CD4-positive, alpha-beta T cell treated with Interleukin-10 for 1 hour (primary cell): Measurements from ENCODE around the gene NUP98.
"Not testable (repeated sequence)": the region's sequence is repeated elsewhere in the genome, so short reads cannot be mapped to it uniquely, and the experiment has no call there.

Source experiments
- DNase-seq: peaks from one replicate; pipeline ENCODE4 v3.0.0-alpha.2; 2020

Gene NUP98

DNA sequence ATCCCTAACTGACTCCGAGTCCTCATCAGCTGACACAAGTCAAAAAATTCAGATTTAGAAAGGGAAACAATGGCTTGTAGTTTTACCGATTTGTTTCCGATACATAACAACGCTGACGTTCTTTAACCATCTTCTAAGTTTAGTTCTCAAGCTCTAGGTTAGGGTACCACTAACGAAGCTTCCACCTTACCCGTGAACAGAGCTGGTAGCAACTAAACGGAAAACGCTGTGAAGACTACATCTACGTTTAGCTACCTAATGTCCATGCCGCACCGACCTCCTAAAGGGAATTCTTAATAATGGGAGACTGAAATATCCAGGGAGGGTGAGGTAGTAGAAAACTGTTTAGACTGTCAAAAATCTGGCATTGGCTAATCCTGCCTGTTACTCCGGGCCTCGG lies 1.0 kb downstream of the NUP98 start:
- DNase-seq, result peak; percentile 25

DNA sequence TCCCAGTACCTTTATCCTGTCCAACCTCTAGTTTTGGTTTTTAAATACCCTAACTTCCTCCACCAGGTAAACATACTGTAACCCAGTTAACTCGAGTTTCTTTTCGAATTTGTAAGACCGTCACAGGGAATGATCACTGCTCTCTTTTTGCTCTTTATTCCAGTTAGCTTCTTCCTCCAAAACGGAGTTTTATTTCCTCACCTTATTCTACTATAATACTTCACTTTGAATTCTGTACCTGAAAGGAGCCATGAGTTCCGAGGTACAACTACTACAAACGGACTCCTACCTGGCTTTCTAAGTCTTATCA lies 1.4 kb downstream of the NUP98 start:
- DNase-seq, result no peak

DNA sequence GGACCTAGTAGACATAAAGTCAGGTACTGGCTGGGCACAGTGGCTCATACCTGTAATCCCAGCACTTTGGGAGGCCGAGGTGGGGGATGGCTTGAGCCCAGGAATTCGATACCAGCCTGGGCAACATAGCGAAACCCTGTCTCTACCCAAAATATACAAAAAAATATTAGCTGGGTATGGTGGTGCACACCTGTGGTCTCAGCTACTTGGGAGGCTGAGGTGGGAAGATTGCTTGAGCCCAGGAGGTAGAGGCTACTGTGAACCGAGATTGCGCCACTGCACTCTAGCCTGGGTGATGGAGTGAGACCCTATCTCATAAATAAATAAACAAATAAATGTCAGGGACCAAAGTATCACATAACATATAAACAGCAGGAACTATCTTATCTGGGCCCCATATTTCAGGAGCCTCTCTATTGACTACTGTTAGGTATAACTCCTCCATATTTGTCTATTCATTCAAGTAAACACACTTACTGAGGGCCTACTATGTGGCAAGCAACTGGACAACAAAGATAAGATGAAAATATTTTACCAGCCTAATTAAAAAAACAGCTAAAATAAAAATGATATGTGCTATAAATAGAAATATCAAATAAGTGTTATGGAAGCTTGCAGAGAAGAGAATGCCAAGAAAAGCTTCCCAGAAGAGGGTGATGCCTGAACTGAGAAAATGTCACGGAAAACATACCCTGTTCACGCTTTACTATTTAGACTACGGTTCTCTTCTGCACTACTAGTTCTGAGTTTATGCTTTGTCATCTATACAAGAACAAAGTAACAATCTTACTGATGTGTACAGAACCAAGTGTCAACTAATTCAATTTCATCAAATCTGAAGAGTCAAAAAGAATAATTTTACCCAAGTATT lies 2.0 kb downstream of the NUP98 start:
- no peak for DNase-seq

DNA sequence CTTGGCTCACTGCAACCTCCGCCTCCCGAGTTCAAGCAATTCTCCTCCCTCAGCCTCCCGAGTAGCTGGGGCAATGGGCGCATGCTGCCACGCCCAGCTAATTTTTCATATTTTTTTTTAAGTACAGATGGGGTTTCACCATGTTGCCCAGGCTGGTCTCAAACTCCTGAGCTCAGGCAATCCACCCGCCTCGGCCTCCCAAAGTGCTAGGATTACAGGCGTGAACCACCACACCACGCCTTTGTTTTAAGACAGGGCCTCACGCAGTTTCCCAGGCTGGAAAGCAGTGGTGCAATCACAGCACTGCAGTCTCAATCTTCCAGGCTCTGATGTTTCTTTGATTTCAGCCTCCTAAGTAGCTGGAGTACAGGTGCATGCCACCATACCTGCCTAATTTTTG lies 3.0 kb downstream of the NUP98 start:
- not testable (repeated sequence) for DNase-seq

DNA sequence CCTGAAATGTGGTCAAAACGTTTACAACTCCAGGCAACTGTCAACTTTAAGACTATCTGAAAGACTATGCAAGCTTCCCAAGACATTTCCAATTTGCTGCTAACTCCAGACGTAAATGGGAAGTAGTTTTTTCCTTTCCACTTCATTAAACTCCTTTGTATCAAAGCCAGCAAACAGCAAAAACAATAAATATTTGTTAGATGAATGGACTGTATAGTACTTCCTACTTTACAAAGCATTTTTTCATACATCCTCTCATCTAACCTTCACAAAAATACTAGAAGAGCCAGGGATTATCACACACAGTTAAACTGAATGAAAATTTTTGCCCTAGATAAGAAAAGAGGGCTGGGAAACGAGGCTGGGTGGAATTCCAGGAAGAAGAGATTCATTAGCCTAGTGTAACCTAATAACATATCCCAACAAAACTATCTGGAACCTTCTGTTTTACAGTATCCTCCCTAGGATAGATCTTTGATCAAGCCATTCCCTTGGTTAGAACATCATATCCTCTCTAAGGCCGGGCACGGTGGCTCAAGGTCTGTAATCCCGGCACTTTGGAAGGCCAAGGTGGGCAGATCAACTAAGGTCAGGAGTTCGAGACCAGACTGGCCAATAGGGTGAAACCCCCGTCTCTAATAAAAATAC lies 10.4 kb downstream of the NUP98 start:
- DNase-seq, result no peak

DNA sequence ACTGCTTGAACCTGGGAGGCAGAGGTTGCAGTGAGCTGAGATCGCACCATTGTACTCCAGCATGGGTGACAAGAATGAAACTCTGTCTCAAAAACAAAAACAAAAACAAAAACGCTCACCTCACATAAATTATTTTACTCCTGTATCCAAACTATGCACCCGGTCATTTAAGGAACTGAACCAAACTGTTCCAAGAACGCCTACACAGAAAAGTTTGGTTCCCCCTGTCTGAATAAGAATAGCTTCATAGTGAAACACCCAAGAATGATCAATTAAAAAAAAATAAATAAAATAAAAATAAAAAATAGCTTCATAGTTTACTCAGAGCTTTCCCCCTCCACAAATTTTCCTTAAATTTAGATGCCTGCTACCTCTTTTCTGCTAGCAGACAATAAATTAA lies 13.7 kb downstream of the NUP98 start:
- no peak for DNase-seq

DNA sequence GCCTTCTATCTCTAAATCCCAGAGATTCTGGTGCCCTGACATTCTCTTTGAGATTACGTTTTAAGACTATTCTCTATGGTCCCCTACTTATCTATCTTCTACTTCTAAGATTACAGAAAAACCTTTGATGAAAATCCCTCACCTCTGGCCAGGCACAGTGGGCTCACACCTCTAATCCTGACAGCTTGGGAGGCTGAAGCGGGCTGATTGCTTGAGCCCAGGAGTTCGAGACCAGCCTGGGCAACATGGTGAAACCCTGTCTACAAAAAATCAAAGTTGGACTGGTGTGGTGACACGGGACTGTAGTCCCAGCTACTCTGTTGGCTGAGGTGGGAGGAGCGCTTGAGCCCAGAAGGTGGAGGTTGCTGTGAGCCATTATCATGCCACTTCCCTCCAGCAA lies 14.4 kb downstream of the NUP98 start:
- DNase-seq, result no peak

DNA sequence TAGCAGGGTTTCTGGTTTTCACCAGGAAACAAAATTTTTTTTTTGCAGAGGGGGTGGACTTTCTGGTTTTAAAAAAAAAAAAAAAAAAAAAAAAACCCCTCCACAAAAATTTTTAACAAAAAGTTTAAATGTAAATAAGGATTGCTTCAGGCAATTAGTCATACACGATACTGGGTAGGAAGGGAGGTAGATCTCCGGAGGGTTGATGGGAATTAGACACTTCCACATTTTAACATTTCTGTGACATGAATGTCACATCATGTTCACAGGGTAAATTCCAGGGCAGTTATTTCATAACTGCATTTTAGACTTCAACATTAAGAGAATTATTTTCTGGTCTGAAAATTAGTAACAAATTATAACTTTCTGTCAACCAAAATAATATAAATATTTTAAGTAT lies 15.9 kb downstream of the NUP98 start:
- DNase-seq, result no peak

DNA sequence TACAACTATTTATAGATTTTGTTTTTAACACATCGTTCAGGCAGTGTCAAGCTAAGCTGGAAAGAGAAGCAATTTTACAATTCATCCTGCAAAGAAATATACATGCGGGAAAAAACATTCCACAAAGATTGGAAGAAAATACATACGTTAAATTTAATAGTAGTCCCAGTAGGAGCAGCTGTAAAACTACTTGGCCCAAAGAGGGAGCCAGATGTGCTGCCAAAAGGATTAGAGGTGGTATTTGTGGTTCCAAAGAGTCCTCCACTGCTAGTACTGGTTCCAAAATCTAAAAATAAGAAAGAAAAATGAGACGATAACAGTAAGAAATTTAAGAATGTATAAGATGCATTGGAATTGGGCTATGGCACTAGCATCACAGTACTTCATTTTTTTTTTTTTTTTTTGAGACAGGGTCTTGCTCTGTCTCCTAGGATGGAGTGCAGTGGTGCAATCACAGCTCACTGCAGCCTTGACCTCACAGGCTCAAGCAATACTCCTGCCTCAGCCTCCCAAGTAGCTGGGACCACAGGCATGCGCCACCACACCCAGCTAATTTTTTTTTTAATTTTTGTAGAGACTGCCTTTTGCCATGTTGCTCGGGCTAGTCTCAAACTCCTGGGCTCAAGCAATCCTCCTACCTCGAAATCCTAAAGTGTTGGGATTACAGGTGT lies 21.5 kb downstream of the NUP98 start:
- DNase-seq, result no peak

DNA sequence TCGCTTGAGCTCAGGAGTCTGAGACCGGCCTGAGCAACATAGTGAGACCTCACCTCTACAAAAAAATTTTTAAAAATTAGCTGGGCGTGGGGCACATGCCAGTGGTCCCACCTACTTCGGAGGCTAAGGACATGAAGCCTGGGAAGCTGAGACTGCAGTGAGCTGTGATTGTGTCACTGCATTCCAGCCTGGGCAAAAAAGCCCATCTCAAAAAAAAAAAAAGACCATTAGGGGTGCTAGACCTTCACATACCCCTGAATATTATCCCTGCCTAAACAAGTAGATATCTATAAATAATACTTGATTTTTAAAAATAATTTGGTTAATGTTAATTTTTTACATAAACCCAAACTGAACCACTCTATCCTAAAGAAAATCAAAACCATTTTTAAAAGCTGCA lies 24.2 kb downstream of the NUP98 start:
- no peak for DNase-seq

DNA sequence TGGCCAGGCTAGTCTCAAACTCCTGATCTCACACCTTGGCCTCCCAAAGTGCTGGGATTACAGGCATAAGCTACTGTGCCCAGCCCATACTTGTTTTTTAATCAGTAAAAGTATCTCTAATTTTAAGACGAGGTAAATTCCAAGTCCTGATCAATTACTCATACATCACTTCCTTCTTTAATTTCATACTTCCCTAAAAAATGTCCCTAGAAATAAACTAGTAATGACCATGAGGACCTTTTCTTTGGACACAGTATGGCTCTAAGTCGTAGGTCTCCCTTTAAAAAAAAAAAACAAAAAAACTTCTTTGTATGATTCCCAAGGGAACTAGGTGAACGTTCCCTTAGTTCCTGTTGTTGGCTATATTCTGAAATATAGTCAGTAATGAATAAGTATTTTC lies 29.8 kb downstream of the NUP98 start:
- DNase-seq, result no peak

DNA sequence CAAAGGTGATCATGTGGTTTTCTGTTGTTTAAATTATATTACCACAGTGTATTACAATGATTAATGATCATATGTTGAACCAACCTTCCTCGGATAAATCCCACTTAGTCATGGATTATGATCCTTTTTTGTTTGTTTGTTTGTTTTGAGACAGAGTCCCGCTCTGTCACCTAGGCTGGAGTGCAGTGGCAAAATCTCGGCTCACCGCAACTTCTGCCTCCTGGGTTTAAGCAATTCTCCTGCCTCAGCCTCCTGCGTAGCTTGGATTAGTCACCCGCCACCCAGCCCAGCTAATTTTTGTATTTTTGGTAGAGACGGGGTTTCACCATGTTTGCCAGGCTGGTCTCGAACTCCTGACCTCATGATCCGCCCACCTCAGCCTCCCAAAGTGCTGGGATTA lies 30.5 kb downstream of the NUP98 start:
- not testable (repeated sequence) for DNase-seq

DNA sequence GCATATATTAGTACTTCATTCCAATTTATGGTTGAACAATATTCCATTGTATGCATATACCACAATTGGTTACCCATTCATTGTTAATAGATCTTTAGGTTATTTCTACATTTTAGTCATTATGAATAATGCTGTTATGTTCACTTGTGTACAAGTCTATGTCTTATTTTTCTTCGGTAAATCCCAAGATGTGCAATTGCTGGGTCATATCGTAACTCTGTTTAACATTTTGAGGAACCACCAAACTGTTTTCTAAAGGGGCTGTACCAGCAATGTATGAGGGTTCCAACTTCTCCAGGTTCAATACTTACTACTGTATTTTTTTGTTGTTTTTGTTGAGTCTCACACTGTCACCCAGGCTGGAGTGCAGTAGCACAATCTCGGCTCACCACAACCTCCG lies 33.1 kb downstream of the NUP98 start:
- DNase-seq, result no peak

DNA sequence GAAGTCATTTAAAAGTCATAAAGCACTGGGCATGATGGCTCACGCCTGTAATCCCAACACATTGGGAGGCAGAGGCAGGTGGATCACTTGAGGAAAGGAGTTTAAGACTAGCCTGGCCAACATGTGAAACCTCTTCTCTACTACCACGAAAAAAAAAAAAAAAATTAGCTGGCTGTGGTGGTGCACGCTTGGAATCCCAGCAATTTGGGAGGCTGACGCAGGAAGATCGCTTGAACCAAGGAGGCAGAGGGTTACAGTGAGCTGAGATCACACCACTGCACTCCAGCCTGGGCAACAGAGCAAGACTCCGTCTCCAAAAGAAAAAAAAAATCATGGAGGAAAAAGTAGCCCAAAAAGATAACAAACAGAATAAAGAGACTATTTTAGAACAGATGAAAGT lies 42.2 kb downstream of the NUP98 start:
- no peak for DNase-seq

DNA sequence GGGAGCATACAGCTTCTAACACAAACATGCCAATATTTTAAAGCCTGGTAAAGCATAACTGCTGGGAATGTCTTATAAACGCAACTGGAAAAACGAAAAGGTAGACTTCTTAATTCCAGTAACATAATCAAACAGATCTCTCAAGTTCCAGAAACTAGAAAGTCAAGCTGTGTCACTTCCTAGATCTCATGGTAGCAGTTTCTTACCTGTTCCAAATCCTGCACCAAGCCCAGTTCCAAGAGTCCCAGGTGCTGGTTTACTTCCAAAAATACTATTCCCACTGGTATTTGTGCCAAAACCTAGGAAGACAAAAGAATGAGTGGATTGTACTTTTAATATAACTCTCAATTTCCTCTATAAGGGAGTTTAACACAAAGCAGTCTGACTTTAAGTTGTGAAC lies 44.2 kb downstream of the NUP98 start:
- DNase-seq, result no peak

DNA sequence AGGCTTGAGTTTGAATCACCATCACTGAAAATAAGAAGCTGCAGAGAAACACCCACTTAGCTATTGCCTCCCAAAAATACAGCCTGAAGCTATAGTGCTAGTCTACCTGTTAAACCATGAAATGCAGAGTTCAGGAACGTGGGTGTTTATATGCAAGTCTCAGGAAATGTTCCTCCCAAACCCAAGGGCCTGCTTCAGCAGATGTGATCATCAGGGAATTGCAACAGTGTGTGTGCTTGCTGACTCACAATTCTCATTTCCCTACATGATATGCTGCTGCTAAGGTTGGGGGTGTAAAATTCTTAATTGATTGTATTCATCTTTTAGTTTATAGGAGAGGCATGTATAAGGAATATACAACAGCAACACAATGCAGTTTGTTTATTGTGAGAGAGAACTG lies 49.6 kb downstream of the NUP98 start:
- no peak for DNase-seq

DNA sequence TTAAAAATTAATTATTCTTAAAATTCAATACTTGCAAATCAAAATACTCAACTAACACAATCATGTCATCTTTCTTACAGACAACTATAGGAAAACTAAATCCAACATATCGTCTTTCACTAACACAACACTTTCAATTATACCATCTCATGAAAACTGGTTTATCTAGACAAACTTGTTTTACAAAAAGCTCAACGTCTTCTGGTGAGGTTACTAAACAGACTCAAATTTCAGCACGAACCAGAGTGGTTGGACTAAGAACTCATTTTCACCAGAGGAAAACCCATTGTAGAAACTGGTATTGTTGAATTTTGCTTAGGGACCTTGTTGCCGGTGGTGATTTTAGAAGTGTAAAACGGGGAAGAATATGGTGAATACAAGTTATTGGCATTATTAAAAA lies 52.2 kb downstream of the NUP98 start:
- no peak for DNase-seq

DNA sequence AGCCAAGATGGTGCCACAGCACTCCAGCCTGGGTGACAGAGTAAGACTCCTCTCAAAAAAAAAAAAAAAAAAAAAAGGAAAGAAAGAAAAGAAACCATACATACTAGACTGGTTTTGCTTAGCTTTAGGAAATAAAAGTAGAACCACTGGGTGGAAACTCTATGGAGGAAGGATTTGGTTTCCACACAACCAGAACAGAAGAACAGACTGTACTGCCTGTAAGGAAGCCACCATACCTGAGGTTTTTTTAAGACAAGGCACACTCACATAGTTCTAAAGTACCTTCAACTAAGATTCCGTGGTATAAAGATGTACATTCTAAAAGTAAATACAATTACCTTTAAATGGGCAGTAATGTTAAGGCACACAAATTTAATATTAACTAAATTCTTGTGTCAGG lies 58.6 kb downstream of the NUP98 start:
- DNase-seq, result no peak

DNA sequence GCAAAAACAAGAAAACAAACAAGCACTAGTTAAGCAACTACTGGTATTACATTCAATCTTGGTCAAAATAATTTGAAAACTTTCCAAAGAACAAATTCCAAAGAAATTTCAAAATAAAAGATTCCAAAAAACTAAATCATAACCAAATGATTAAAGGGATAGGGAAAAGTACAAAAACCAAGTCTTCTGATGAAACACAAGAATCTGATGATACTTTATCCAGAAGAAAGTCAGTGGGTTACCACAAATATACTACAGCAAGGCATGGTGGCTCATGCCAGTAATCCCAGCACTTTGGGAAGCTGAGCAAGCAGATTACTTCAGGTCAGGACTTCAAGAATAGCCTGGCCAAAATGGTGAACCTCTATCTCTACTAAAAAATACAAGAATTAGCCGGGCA lies 59.1 kb downstream of the NUP98 start:
- no peak for DNase-seq

DNA sequence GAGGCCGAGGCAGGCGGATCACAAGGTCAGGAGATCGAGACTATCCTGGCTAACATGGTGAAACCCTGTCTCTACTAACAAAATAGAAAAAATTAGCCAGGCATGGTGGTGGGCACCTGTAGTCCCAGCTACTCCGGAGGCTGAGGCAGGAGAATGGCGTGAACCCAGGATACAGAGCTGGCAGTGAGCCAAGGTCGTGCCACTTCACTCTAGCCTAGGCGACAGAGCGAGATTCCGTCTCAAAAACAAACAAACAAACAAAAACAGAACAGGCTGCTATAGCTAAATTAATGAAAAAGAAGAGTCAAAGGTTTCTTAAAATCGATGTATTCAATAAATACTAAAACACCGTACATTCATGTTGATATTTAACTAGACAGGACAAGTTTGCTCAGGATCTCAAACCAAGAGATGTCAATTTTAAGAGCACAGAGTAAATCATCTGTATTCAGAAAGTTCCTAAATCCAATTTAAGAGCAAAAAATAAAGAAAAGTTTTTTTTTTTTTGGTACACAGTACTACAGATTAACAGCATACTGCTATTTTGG lies 59.9 kb downstream of the NUP98 start:
- DNase-seq, result no peak

DNA sequence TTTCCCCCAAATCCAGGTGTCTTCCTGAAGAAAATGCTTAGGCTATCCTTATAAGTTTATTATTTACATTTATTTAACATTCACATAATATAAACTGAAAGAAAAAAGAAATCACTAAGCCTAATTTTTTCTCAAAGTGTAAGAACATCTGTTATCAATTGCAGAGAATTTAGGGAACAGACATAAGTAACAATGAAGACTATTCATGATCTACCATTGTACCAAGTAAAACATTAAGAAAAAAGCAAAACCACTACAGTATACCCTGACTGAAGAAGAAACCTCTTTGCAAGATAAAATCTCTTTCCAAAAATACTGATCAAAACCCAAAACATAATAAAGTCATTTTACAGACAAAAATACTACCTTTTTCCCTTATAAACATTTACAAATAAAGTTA lies 60.5 kb downstream of the NUP98 start:
- no peak for DNase-seq

DNA sequence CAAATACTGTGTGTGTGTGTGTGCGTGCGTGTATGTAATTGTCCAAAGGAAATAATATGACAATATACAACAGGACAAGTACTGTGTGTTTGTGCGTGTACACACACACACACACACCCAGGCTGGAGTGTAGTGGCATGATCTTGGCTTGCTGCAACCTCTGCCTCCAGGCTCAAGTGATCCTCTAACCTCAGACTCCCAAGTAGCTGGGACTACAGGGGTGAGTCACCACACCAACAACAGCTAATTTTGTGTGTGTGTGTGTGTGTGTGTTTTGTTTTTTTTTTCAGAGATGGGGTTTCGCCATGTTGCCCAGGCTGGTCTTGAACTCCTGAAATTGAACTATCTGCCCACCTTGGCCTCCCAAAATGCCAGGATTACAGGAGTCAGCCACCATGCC lies 61.5 kb downstream of the NUP98 start:
- DNase-seq, result no peak

DNA sequence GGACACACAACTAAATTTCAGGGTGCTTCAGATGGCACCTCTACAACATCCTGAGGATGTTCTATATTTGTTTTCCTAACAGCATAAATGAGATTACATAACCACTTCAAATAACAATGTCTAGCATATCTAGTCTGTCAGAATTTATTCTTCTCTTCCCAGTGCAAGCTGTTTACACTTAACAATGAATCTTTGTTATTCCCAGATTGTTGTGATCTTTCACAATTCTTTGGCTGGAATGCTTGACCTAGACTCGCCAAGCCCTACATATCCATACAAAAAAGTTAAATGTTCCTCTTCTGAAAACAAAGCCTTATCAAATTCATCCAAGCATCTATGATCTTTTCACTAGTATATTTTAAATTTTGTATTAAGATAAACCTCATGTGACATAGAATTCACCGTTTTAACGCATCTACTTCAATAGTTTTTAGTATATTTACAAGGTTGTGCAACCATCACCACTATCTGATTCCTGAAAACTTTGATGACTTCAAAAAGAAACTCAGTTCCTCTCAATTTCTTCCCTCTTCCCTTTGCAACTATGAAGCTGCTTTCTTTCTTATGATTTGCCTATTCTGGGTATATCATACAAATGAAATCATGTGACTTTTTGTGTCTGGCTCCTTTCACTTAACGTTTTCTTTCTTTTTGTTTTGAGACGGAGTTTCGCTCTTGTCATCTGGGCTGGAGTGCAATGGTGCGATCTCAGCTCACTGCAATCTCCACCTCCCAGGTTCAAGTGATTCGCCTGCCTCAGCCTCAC lies 64.5 kb downstream of the NUP98 start:
- no peak for DNase-seq
